RCC 7860 (cell line): ENCODE measurements around the gene KRTAP12-3.
"Not testable (repeated sequence)": the region's sequence is repeated elsewhere in the genome, so short reads cannot be mapped to it uniquely, and the experiment has no call there.

Experiments used
- DNase-seq: peaks from one replicate; pipeline ENCODE4 v3.0.0-alpha.2; 2015; ENCODE audit warnings: low spot score
- FAIRE-seq: peaks from 2 replicates; lab custom pipeline; 2012; peaks lifted over from hg19 to GRCh38; lab: Jason Lieb, UNC

The KRTAP12-3 gene

GRCh38 chr21:44627181-44627822 is 30.4 kb upstream of the KRTAP12-3 start:
- not testable (repeated sequence) for DNase-seq, FAIRE-seq

- not testable (repeated sequence) for FAIRE-seq, DNase-seq
These were observed 29.9 kb upstream of the KRTAP12-3 start for GRCh38 chr21:44627831-44628233.

- DNase-seq (no peak), FAIRE-seq (no peak)
These were observed 28.9 kb upstream of the KRTAP12-3 start for GRCh38 chr21:44628707-44629391.

- FAIRE-seq, result no peak
- no peak for DNase-seq
These were observed 27.3 kb upstream of the KRTAP12-3 start for GRCh38 chr21:44630440-44630839.

GRCh38 chr21:44632067-44632466 is 25.7 kb upstream of the KRTAP12-3 start:
- FAIRE-seq, result no peak
- no peak for DNase-seq

GRCh38 chr21:44636209-44637017 is 21.3 kb upstream of the KRTAP12-3 start:
- DNase-seq (no peak), FAIRE-seq (no peak)

- FAIRE-seq, result no peak
These were observed 20.5 kb upstream of the KRTAP12-3 start, which contains the start of gene KRTAP10-10 for GRCh38 chr21:44637018-44637850. Gene KRTAP10-10 (plus strand): TSS chr21:44637356. CDS start chr21:44637418, 62 bp downstream.

GRCh38 chr21:44637851-44638348 is 19.8 kb upstream of the KRTAP12-3 start:
- DNase-seq, FAIRE-seq: not testable (repeated sequence)

More at GRCh38 chr21:44637018-44637850, 20.5 kb upstream of the KRTAP12-3 start, which contains the start of gene KRTAP10-10:
- DNase-seq, result no peak

- not testable (repeated sequence) for DNase-seq, FAIRE-seq
These were observed 19.0 kb upstream of the KRTAP12-3 start for GRCh38 chr21:44638506-44639330.

- no peak for FAIRE-seq
- no peak for DNase-seq
These were observed 18.4 kb upstream of the KRTAP12-3 start for GRCh38 chr21:44639331-44639655.

GRCh38 chr21:44640761-44641160 is 17.0 kb upstream of the KRTAP12-3 start:
- no peak for DNase-seq
- FAIRE-seq, result no peak

GRCh38 chr21:44643741-44644310 is 13.9 kb upstream of the KRTAP12-3 start:
- DNase-seq, result no peak
- no peak for FAIRE-seq

GRCh38 chr21:44644878-44645277 is 12.9 kb upstream of the KRTAP12-3 start:
- DNase-seq (no peak), FAIRE-seq (no peak)

GRCh38 chr21:44646366-44647221 is 11.1 kb upstream of the KRTAP12-3 start, which contains the start of gene KRTAP10-11:
Gene KRTAP10-11 (plus strand): TSS chr21:44646414. CDS start chr21:44646459, 45 bp downstream.
- not testable (repeated sequence) for FAIRE-seq, DNase-seq

- FAIRE-seq (no peak), DNase-seq (no peak)
These were observed 10.5 kb upstream of the KRTAP12-3 start for GRCh38 chr21:44647222-44647552.

GRCh38 chr21:44648557-44649311 is 9.0 kb upstream of the KRTAP12-3 start:
- DNase-seq, result no peak
- no peak for FAIRE-seq

- FAIRE-seq (no peak), DNase-seq (no peak)
These were observed 8.1 kb upstream of the KRTAP12-3 start for GRCh38 chr21:44649521-44650100.
